Rectal smooth muscle tissue (tissue), 1 donor: Measurements from ENCODE around the gene CCNE1.
"Not testable (repeated sequence)": the region's sequence is repeated elsewhere in the genome, so short reads cannot be mapped to it uniquely, and the experiment has no call there.

ENCODE experiments used
- H3K27ac ChIP-seq: one replicate; pipeline ENCODE4 v1.7.0; 2013; ENCODE audit warnings: low read depth, low read length, inconsistent platforms
- H3K27me3 ChIP-seq: one replicate; pipeline ENCODE4 v1.7.0; 2013; ENCODE audit warnings: low read length; ENCODE audit not compliant: control insufficient read depth, insufficient read depth
- H3K36me3 ChIP-seq: one replicate; pipeline ENCODE4 v1.7.0; 2013; ENCODE audit warnings: low read length; ENCODE audit not compliant: control insufficient read depth, insufficient read depth
- H3K4me1 ChIP-seq: one replicate; pipeline ENCODE4 v1.7.0; 2013; ENCODE audit warnings: low read length; ENCODE audit not compliant: control insufficient read depth, insufficient read depth
- H3K4me3 ChIP-seq: one replicate; pipeline ENCODE4 v1.7.0; 2013; ENCODE audit warnings: low read length
- H3K9ac ChIP-seq: one replicate; pipeline ENCODE4 v1.7.0; 2013; ENCODE audit warnings: low read length

Gene CCNE1

DNA sequence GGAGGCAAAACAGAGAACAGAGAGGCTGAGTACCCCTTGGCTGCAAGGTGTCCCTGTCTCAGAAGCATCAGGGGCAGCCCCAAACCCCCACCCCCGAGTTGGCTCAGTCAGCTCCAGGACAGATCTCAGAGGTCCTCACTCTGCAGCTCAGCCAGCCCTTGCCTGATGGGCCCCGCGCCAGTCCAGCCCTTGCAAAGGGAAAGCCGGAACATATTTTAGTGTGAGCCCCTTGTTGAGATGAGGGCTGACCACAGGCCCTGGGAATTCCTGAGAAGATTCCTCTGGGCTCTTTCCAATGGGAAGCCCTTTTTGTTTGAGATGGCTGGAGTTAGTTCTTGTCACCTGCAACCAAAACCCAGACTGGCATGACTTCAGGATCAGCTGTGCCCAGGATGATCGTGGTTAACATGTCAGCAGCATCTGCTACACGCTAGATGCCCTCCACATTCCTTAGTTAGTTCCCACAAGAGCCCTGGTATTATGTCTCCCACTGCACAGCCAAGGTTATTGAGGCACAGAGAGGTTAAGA is 33.9 kb upstream of the CCNE1 start:
- Histone ChIP-seq H3K4me1 (no peaks in the 10 kb centered on the region), H3K9ac (no peak overlapping the region)

DNA sequence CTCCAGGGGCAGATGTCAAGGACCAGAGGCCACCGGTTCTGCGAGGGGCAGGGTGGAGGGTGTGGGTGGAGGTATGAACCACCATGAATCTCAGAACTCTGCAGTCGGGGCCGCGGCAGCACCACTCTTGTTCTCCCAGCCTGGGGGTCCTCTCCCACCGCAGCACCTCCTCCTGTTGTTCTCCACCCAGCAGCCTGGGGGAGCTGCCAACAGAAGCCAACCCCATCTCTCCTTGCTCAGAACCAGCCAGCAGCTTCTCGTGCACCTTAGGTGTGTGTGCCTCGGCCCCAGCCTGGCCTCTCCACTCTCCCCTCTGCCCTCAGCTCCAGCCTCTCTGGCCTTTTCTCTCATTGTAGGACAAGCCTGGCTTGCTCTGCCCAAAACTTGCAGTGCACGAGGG is 31.9 kb upstream of the CCNE1 start:
- no peak overlapping the region for H3K9ac ChIP-seq
- no peaks in the 10 kb centered on the region for H3K4me1 ChIP-seq
- H3K4me3 ChIP-seq: no peak overlapping the region
- peaks cover 2% of the 10 kb centered on the region for H3K27me3 ChIP-seq
- H3K27ac ChIP-seq: no peak overlapping the region
- H3K36me3 ChIP-seq: no peaks in the 10 kb centered on the region

More for the DNA sequence above, 33.9 kb upstream of the CCNE1 start:
- Histone ChIP-seq H3K36me3 (no peaks in the 10 kb centered on the region), H3K27me3 (peaks cover 2% of the 10 kb centered on the region), H3K4me3 (no peak overlapping the region), H3K27ac (no peak overlapping the region)

DNA sequence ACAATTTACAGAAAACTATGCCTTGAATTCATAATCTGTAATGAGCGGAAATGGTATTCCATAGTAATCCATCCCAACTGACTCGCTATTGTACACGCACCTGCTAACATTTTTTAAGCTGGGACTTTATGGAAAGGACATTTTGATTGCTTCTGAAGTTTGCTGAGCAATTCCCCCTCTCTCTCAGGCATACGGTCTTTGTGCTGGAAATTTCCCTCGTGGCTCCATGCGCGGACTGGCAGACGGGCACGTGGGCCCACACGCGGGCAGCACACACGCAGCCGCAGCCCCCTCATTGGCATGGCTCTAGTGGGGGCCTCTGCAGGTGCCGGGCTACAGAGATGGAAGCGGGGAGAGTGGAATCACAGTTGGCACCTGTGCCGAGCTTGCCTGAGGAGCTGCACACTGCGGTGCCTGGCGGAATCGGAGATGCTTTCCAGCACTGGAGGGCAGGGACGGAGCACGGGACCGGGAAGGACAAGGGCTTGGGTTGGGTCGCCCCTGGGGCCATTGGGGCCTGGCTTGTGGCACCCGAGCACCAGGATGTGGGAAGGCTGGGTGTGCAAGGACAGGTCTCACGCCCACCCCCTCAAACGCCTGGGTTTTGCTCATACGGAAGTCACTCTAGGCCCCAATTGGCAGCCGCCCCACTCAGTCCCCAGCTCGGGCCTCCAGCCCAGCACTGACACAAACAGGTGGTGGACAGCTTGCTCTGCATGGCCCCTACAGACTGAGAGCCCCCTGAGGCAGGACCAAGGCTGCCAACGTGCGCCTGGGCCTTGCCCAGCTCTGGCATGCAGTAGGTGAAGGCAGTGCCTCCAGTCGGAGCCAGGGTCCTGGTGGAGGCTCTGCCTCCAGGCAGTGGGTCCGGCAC is 30.2 kb upstream of the CCNE1 start:
- no peaks in the 10 kb centered on the region for H3K4me1 ChIP-seq
- H3K4me3 ChIP-seq: no peak overlapping the region
- no peaks in the 10 kb centered on the region for H3K36me3 ChIP-seq
- peaks cover 2% of the 10 kb centered on the region for H3K27me3 ChIP-seq
- H3K27ac ChIP-seq: no peak overlapping the region
- no peak overlapping the region for H3K9ac ChIP-seq

DNA sequence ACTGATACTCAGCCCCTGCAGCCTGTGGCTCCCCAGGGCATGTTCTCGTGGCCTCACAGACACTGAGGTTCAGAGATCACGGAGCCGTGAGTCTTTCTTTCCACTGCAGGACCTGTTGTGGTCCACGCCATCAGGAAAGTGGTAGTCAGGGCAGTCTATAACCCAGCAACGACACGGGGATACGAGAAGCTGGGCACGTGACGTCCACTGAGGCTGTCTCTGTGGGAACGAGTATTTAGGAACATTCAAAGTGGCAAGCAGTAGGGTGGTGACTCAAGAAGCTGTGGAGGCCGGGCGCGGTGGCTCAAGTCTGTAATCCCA is 29.6 kb upstream of the CCNE1 start:
- Histone ChIP-seq H3K36me3 (no peaks in the 10 kb centered on the region), H3K9ac (no peak overlapping the region), H3K4me3 (no peak overlapping the region), H3K27me3 (peaks cover 2% of the 10 kb centered on the region), H3K4me1 (no peaks in the 10 kb centered on the region), H3K27ac (no peak overlapping the region)

DNA sequence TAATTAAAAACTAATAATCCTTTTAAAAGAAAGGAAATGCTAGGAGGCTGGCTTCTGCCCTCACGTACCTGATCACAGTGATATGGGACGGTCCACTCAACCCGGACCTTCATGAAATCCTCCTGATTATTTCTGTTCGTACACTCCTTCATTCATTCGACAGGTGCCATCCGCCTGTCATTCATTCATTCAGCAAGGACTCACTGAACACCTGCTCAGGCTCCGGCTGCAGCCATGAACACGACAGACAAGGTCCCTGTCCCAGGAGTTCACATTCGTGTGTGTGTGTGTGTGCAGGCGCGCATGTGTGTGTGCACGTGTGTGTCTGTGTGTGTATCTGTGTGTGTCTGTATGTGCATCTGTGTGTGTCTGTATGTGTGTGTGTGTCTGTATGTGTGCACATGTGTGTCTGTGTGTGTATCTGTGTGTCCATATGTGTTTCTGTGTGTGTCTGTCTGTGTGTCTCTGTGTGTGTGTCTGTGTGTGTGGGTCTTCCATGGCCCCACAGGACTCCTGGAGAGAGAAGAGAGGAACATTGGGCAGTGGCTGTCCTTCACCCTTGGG is 28.1 kb upstream of the CCNE1 start:
- Histone ChIP-seq H3K4me3 (no peak overlapping the region), H3K36me3 (no peaks in the 10 kb centered on the region), H3K4me1 (no peaks in the 10 kb centered on the region), H3K27me3 (peaks cover 2% of the 10 kb centered on the region), H3K9ac (no peak overlapping the region), H3K27ac (no peak overlapping the region)

DNA sequence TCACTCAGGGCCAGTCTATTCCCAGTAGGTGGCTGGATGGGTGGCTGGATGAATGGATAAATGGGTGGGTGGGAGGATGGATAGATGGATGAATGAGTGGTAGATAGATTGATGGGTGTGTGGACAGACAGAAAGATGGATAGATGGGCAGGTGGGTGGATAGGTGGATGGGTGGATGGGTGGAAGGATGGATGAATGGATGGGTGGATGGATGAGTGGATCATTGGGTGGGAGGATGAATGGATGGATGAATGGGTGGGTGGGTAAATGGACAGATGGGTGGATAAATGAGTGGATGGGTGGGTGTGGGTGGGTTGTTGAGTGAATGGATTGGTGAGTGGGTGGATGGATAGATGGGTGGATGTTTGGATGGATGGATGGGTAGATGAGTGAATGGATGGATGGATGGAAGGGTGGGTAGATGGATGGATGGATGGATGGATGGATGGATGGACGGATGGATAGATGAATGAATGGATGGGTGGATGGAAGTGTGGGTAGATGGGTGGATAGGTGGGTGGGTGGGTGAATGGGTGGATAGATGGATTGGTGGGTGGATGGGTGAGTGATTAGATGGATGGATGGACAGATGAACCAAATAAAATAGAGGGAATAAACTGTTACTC is 27.1 kb upstream of the CCNE1 start:
- no peak overlapping the region for H3K4me3 ChIP-seq
- no peaks in the 10 kb centered on the region for H3K27me3 ChIP-seq
- no peak overlapping the region for H3K27ac ChIP-seq
- no peak overlapping the region for H3K9ac ChIP-seq
- H3K4me1 ChIP-seq: no peaks in the 10 kb centered on the region
- no peaks in the 10 kb centered on the region for H3K36me3 ChIP-seq

DNA sequence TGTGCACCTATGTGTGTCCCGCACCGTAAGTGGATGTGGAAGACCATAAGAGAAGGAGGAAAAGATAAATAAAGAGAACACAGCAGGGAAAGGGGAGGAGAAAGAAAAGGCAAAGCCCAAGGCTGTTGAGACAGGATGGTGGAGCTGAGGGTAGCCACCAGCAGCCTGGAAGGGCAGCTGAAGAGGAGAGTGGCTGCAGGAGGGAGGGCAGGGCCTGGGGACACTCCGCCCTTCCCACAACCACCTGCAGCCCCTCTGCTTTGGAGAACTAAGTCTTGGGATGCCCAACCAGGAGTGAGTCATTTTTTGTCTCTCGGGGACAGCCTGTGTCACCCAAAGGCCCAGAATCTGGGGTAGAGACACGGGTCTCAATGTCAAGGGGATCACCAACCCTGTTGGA is 26.4 kb upstream of the CCNE1 start:
- H3K27ac ChIP-seq: no peak overlapping the region
- H3K4me3 ChIP-seq: no peak overlapping the region
- H3K9ac ChIP-seq: no peak overlapping the region
- no peaks in the 10 kb centered on the region for H3K27me3 ChIP-seq
- no peaks in the 10 kb centered on the region for H3K36me3 ChIP-seq
- no peaks in the 10 kb centered on the region for H3K4me1 ChIP-seq

DNA sequence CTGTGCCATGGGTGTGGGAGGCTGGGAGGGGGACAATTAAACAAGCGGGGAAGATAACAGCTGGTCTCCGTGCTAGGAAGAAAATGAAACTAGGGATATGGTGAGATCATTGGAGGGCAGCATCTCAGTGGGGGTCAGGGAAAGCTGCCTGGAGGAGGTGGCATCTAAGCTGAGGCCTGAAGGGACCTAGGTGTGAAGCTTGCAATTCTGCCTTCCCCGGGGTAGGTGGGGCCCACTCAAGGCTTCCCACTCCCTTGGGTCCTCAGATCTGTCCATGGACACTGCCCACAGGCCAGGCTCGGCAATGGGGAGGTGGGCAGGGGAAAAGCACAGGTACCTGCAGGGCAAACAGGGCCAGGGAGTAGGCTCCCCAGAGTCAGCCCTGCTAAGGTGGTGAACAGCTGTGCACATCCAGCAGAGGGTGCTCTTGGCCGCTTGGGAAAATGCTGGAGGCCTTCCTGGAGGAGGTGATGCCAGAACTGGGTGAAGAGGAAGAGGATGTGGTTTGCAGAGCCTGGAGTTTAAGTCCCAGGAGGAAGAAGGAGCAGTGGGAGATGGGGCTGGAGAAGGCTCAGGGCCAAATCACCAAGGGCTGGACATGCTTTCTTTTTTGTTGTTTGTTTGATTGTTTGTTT is 25.7 kb upstream of the CCNE1 start:
- Histone ChIP-seq H3K4me1 (no peaks in the 10 kb centered on the region), H3K36me3 (no peaks in the 10 kb centered on the region), H3K27ac (no peak overlapping the region), H3K4me3 (no peak overlapping the region), H3K9ac (no peak overlapping the region), H3K27me3 (no peaks in the 10 kb centered on the region)

DNA sequence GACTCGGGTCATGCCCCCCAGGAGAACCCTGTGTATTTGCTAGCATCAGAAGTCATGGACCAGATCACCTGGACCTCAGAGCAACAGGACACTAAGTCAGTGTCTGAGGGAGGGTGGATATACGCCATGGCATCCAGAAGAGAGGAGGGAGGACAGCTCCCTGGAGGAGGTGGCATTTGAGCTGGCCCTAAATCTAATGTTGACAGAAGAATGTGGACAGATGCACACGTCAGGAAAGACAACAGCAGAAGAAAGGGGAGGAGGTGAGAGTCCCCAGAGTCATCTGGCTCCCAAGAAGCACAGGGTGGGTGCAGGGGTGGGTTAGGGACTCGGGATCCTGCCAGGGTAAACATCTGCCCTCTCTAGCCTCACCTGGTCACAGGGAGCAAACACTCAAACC is 24.5 kb upstream of the CCNE1 start:
- Histone ChIP-seq H3K4me3 (no peak overlapping the region), H3K9ac (no peak overlapping the region), H3K27ac (no peak overlapping the region), H3K27me3 (no peaks in the 10 kb centered on the region), H3K4me1 (no peaks in the 10 kb centered on the region), H3K36me3 (no peaks in the 10 kb centered on the region)

DNA sequence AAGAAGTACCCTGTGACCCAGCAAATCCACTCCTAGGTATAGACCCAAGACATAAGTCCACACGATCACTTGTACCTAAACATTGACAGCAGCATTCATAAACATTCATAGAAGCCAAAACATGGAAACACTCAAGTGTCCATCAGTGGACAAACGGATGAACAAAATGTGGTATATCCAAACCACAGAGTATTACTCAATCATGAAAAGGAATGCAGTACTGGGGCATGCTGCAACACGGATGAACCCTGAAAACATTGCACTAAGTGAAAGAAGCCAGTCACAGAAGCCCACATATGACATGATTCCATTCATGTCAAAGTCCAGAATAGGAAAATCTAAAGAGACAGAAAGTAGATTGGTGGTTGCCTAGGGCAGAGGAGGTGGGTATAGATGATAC is 22.8 kb upstream of the CCNE1 start:
- no peaks in the 10 kb centered on the region for H3K27me3 ChIP-seq
- no peak overlapping the region for H3K27ac ChIP-seq
- no peak overlapping the region for H3K4me3 ChIP-seq
- no peaks in the 10 kb centered on the region for H3K36me3 ChIP-seq
- no peak overlapping the region for H3K9ac ChIP-seq
- no peaks in the 10 kb centered on the region for H3K4me1 ChIP-seq

DNA sequence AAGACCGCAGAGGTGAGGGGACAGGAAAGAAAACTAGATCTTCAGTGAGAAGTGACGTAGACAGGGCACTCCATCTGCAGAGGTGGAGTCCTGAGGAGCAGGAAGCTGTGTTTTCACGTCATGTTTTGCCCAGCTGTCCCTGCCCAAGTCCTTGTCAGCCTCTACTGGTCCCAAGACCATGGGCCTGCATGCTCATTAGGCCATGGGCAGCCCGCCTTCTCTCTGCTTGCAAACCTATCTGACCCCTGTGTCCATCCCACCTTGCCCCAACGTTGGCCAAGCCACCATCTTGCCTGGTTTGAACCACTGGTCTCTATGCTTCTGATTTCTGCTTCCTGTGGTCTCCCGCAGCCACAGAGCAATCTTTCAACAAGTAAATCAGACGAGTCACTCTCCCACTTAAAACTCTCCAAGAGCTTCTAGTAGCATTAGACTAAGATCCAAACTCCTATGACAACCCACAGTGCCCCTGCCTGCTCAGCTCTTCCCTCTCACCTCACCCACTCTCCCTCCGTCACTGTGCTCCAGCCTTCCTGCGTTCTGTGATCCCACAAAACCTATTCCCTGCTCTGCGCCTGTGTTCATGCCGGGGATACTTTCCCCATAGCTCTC is 18.6 kb upstream of the CCNE1 start:
- Histone ChIP-seq H3K27ac (no peak overlapping the region), H3K27me3 (no peaks in the 10 kb centered on the region), H3K4me3 (no peak overlapping the region), H3K9ac (no peak overlapping the region), H3K36me3 (no peaks in the 10 kb centered on the region), H3K4me1 (no peaks in the 10 kb centered on the region)

DNA sequence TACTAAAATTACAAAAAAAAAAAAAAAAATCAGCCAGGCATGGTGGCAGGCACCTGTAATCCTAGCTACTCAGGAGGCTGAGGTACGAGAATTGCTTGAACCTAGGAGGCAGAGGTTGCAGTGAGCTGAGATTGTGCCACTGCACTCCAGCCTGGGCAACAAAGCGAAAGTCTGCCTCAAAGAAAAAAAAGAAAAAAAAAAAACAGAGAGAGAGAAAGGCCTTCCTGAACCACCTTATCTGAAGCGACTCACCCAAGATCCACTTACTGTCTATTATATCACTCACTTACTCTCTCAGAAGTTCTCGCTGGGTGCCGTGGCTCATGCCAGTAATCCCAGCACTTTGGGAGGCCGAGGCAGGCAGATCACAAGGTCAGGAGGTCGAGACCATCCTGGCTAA is 17.3 kb upstream of the CCNE1 start:
- not testable (repeated sequence) for H3K4me3 ChIP-seq, H3K9ac ChIP-seq, H3K27ac ChIP-seq, H3K4me1 ChIP-seq, H3K36me3 ChIP-seq, H3K27me3 ChIP-seq
